ENCODE data around the gene CTBP1.

CTBP1 gene

DNA sequence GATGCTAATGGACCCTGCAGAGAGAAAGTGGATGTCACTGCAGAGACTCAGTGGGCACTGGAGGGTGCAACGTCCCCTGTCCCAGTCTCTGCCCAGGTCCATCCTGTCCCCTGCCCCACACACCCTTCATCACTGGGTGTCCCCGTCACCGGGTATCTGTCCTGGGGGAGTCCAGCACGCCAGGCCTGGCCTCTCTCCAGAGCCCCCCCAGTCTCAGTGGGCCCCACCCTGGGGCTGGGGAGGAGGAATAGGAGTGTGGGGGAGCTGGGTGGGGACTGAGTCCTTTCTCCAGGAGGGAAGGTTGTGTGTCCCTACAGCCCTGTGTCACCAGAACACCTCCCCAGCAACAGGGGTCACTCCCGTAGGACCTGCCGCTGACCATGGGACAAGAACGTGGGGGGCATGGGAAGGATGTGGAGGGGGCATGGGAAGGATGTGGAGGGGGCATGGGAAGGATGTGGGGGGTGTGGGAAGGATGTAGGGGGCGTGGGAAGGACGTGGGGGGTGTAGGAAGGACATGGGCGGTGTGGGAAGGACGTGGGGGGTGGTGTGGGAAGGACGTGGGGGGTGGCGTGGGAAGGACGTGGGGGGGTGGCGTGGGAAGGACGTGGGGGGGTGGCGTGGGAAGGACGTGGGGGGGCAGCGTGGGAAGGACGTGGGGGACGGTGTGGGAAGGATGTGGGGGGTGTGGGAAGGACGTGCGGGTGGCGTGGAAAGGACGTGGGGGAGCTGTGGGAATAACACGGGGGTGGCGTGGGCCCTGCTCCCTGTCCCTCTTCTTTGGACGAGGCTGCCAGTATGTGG, 55.5 kb downstream of the CTBP1 start:
- DNase-seq, result no peak

- DNase-seq, result no peak
These were observed 56.3 kb downstream of the CTBP1 start for GRCh38 chr4:1192493-1193205.

GRCh38 chr4:1192091-1192492, 56.8 kb downstream of the CTBP1 start:
- peak; percentile 6 for DNase-seq

- no peak for DNase-seq
These were observed 57.3 kb downstream of the CTBP1 start for GRCh38 chr4:1191621-1192020.

GRCh38 chr4:1187182-1187581, 61.7 kb downstream of the CTBP1 start:
- no peak for DNase-seq

DNA sequence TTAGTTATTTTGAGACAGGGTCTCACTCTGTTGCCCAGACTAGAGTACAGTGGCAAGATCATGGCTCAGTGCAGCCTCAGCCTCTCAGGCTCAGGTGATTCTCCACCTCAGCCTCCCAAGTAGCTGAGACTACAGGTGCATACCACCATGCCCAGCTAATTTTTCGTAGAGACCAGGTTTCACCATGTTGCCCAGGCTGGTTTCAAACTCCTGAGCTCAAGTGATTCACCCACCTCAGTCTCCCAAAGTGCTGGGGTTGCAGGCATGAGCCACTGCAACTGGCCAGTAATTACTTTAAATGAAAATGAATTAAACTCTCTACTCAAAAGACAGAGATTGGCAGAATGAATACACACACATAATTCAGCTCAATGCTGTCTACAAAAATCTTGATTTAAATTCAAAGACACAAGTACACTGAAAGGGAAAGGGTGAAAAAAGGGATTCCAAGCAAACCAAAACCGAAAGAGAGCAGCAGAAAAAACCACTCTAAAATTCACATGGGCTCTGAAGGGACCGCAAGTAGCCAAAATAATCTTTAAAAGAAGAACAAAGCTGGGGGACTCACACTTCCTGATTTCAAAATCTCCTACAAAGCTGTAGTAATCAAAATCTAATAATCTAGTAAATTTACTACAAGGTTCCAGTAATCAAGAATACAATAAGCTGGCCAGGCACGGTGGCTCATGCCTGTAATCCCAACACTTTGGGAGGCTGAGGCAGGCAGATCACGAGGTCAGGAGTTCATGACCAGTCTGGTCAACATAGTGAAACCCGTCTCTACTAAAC, 64.8 kb downstream of the CTBP1 start:
- no peak for DNase-seq

GRCh38 chr4:1182313-1182712, 66.6 kb downstream of the CTBP1 start:
- no peak for DNase-seq

GRCh38 chr4:1180663-1181062, 68.3 kb downstream of the CTBP1 start:
- no peak for DNase-seq

GRCh38 chr4:1179976-1180375, 69.0 kb downstream of the CTBP1 start:
- no peak for DNase-seq

DNA sequence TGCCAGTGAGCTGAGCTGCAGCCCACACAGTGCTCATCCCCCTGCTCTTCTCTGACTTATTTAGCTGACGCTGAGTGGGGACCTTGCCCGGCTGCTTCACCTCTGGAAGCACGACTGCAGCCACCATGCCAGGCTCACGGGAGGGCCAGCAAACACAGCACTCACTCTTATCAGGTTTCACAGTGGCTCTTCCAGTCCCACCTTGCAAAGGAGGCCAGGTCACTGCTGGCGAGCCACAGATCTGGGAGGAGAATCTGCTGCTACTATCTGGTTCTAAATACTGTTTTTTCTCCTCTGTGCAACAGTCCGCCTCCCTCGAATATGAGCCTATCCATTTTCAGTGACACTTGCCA, 69.9 kb downstream of the CTBP1 start:
- DNase-seq, result peak; percentile 14

DNA sequence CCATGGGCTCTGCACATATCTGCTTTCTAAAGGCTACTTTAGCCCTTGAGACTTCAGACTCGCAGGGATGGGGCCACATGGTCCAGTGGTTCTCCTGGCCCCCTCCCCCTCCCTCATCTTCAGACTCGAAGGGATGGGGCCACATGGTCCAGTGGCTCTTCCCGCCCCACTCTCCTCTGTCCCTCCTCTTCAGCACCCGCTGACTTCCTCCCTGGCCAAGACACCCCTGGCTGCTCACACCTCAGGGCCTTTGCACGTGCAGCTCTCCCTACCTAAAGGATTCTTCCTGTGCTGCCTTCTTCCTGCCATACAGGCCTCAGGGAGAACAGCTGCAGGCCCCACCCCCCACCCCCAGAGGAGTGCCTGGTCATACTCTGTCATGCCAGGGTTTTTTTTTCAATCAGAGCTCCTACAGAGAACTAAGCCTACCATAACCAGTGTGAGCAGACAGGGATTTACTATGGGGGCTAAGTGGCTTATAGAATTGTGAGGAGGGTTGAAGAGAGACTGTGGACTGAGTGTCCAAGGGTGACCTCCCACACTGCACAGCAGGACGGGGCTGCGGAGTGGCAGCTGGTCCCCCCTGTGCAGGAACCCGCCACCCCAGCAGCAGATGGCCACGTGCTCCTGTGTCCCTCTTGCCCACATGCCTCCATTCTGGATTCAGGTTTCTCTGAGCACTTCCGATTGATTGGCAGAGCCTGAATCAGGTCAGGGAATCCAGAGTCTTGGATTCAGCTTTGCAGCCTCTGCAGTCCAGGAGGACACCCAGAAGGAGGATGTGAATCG, 70.4 kb downstream of the CTBP1 start:
- no peak for DNase-seq

GRCh38 chr4:1177274-1178141, 71.4 kb downstream of the CTBP1 start:
- no peak for DNase-seq

- no peak for DNase-seq
These were observed 72.3 kb downstream of the CTBP1 start for GRCh38 chr4:1176398-1177273.

GRCh38 chr4:1175635-1176229, 73.2 kb downstream of the CTBP1 start:
- no peak for DNase-seq

GRCh38 chr4:1174941-1175634, 73.8 kb downstream of the CTBP1 start:
- no peak for DNase-seq

GRCh38 chr4:1172971-1173757, 75.8 kb downstream of the CTBP1 start:
- no peak for DNase-seq

- no peak for DNase-seq
These were observed 76.6 kb downstream of the CTBP1 start, which contains the start of gene SPON2 for GRCh38 chr4:1172228-1172851. Gene SPON2 (minus strand): TSS chr4:1172583.

All from NCI-H2029 treated with DMSO at 0.1 percent for 48 hours (cell line).